Adipose tissue (tissue), 3 donors: ENCODE data around the gene NFKBIE. TPM values are rescaled to one million over a fixed set of nuclear protein-coding genes. Genes with fewer than 3 reads are reported as not detected.

ENCODE experiments used
- H3K27ac ChIP-seq: one replicate; pipeline ENCODE4 v1.5.1; 2013; ENCODE audit warnings: low read depth, low read length
- WGBS, 3 donors: extraction: QIAGEN DNeasy Blood & Tissue Kit; methylation state at CpG; one replicate each; pipeline ENCODE4 v1.1.7; 2013; 5-methylcytosine and 5-hydroxymethylcytosine counted together
- polyA plus RNA-seq, 3 donors: library from polyadenylated mRNA; stranded (reverse); fragments of 200-250 nt; gene quantifications; one replicate each; pipeline ENCODE4 v1.2.3, GENCODE V29; 2013
- donor health status: healthy with polysubstance abuse.
- donor health status: Bipolar disorder and iron deficiency.
- donor health status: healthy.

Gene NFKBIE
- polyA plus RNA-seq, 3 donors, result 3.1 to 9.8 (median 4.9) TPM

DNA sequence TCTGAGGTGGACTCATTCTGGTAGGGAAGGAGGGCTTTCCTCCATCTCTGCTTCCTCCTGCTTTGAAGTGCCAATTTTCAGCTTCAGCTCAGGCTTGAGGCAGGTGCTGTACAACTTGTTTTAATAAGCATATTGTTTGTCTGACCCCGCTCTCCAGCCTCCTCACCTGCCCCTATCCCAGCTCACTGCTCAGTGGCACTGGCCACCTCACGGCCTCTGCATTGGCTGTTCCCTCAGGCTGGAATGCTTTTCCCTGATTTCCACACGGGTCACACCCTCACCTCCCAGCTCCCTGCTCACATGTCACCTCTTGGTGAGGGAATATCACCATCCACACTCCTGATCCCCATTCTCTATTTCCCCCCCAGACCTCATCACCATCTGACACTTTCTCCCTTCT, 33.5 kb upstream of the NFKBIE start:
- 73 to 89% (median 82%) methylated on average over 3 of the region's 3 CpGs for WGBS, 3 donors
- H3K27ac ChIP-seq, result no peak overlapping the region

DNA sequence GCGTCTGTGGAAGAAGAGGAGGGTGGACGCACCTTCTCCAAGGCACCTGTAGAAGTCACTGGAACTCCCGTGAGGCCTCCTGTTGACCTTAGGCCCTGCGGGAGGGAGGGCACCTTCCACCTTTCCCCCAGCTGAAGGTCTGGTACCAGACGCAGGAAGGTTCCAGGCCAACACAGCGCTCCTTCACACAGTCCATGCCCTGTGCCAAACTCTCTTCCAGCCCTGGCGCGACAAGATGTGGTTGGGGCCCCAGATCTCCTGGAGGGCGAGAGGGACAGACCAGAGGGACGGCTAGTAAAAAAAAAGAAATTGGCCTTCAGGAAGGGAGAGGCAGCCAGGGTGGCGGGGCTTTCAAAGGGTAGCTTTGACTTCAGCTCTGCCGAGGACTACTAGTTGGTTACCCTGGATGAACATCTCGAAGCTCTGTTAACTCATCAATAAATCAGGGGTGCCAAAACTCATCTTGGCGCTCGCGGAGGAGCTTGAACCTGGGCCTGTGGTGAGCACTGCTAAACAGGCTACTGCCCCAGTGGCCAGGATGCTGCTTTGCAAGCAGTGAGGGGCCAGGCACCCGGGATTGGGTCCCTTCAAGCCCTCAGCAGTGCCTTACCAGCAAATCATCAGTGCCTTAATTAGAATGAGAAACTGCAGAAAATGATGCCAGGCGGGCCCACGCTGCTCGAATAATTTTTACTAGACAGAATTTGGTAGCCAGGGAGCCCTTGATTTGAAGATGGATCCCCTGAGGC, 32.9 kb upstream of the NFKBIE start:
- 35 to 44% (median 40%) methylated on average over 20 of the region's 20 CpGs for WGBS, 3 donors
- H3K27ac ChIP-seq, result no peak overlapping the region

DNA sequence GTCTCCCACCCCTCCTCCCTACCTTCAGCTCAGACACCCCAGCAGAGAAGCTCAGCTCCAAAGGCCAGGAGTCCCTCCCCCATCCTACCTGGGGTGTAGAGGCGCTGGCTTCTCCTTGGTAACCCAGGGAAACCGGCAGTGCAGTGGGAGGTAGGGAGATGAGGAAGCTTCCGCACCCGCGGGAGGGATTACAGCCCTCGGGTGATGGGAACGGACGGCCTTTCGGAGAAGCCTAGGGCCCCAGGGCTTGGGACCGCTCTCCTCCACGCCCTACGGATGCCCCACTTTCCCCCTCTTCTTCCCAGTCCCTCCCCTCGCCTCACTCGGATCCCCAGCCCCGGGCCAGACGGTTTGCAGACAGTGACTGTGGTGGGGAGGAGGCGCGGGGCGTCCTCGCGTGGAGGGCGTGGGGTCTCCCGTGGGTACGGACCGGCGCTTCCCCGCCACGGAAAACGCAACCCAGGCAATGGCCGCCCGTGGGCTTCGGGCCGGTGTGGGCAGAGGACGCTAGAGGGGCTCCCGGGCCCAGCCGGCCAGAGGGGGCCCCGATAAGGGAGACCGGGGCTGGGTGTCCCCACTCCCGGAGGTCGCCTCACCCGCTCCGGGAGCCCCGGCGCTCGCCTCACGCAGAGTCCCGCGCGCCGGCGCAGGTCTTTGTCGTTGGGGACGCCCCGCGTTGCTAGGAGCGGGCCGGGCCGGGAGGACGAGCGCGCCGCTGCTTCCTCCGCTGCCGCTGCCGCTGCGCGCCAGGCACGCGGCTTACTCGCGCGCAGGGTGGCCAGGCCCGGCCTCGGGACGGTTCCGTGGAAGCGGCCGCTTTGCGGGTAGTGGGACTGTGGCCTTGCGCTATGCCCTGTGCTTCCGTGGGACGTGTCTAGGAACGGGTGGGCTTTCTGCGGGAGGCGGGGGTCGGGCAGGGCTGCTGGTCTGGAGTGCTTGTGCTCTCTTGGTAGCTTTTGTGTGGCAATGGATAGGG, 32.0 kb upstream of the NFKBIE start:
- H3K27ac ChIP-seq, result no peak overlapping the region
- 1 to 2% (median 1%) methylated on average over 68 to 86 of the region's 86 CpGs for WGBS, 3 donors

DNA sequence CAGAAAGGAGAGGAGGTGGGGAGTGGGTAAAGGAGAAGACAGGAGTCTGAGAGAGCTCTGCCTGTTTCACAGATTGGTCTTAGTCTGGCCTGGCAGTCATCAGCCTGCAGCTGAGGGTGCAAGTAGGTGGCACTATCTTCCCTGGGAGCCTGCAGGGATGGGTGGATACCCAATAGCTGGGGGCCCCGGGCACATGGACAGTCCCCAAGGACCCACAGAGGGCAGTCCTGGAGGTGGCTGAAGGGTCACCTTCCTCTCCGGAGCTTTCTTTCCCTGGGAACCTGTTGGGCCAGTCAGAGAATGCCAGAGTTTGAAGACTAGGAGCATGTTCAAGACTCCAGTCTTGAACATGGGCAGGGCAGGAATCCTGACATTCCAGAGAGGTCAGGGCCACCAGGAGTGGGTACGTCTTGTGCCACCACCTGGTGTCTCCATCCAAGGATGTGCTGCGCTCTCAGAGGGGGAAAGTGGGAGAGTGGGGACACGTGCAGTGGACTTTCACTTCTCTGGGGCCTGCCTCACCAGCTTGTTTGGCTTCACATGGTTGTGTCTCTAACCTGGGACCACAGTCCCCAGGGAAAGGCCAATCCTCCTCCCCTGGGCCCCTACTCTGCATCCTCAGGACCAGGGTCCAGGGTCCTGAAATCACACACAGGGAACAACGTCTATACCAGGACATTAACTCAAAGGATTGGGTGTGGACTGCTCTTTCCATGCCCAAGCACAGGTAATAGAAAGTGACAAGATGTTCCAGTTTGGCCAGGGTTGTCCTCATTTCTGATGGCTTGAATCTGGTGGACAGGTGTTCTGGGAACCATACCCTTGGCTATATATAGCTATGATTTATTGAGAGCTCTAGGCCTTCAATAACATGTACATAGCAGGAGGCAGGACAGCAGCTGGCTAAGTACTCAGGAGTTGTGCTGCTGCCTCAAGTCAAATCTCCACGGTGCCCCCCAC, 29.8 kb upstream of the NFKBIE start:
- no peak overlapping the region for H3K27ac ChIP-seq
- WGBS, 3 donors, result 62 to 77% (median 72%) methylated on average over 7 of the region's 7 CpGs

DNA sequence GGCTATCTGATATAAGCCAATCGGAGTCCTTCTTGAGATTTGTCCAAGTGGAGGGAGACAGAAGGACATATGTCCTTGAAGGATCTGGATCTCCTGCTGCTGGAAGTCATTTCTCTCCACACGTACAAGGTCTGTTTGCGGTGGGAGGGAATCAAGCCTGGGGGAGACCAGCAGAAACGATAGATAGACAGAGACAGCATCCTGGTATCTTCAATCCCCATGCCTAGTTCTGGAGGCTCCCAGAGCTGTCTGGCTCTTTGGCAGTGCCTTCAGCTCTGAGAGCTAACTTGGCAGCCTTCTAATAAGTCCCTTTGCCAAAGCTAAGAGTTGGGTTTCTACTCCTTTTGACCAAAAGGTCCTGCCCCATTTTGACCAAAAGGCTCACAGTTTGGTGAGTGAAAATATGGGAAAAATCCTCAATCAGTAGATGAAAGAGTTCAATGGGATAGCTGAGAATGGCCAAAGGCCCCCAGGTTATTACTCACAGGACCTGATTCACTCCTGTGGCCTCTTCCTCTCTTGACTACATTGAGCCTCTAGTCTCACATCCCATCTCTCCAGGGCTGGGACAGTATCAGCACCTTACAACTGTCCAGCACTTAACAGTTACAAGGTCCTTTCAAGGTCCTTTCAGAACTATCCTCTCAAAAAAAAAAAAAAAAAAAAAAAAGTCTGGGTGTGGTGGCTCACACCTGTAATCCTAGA, 27.5 kb upstream of the NFKBIE start:
- no peak overlapping the region for H3K27ac ChIP-seq
- 77 to 83% (median 82%) methylated on average over 4 of the region's 4 CpGs for WGBS, 3 donors

DNA sequence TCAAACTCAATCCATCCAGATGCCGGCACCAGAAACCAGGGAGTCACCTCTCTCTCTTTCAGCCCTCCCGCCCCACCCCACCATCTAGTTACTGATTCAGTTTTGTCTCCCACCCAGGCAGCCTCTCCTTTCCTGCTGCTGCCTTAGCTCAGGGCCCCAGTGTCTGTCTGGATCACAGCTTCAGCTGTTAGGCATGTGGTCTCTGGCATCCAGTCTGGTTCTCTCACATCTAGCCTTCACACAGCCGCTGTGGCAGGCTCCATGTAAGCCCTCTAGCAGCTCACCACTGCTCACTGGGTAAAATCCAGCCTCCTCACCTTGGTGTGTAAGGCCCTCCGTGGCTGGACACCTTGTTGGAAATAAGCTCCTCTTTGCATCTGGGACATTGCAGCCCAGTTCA, 26.5 kb upstream of the NFKBIE start:
- 63 to 78% (median 77%) methylated on average over 4 of the region's 4 CpGs for WGBS, 3 donors
- H3K27ac ChIP-seq, result no peak overlapping the region

DNA sequence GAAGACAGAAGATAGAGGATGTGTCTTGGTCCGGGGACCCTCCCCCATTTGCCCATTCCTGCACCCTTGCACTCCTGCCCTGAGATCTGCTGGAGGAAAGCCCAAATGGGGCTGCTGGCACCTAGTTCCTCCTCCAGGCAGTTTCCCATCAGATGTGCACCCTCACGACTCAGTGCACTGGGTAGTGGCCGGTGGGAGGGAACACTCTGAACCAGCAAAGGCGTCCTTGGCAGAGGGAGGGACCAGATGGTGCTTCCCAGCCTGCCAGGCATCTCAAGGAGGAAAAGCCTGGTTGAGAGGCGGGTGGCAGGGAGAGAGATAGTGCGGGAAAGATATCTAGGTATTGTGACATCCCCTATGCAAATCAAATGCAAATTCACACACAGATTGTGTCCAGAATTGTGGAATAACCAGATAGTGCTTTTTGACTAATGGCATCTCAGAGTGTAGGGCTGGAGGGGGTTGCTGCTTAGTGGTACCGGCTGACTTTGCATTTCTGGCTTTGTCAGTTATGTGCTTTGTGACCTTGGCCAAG, 24.4 kb upstream of the NFKBIE start:
- whole genome bisulfite sequencing, 3 donors, result 21 to 52% (median 45%) methylated on average over 7 of the region's 7 CpGs
- no peak overlapping the region for H3K27ac ChIP-seq

DNA sequence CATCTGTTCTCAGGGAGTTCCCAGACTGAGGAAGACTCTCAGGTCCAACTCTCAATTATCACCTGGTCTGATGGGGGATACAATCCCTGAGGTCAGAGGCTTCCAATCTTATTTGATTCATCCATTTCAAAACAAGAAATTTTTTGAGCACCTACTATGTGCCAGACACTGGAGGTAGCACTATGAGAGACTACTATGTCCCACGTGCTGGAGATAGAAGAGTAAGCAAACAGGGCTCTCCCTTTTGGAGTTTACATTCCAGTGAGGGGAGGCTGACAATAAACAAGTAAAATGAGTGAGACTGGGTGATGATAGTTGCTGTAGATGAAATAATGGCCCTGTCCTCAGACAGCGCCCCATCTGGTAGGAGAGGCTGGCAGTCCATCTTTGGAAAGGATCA, 21.4 kb upstream of the NFKBIE start:
- H3K27ac ChIP-seq, result no peak overlapping the region
- WGBS, 3 donors, result 50 to 58% (median 56%) methylated on average over 2 of the region's 2 CpGs

DNA sequence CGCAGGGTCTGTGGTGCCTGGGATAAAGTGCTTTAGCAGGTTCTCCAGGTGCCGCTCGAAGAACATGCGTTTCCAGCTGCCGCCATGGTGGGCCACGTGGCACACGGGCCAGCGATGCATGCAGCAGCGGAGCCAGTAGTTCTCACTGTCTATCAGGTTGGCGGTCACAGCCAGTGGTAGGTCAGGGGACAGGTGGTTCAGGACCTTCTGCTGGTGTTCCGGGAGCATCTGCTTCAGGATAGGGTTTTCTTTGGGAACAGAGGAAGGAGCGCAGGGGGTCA, 20.9 kb upstream of the NFKBIE start:
- 85 to 88% (median 88%) methylated on average over 12 of the region's 12 CpGs for WGBS, 3 donors
- H3K27ac ChIP-seq, result no peak overlapping the region

DNA sequence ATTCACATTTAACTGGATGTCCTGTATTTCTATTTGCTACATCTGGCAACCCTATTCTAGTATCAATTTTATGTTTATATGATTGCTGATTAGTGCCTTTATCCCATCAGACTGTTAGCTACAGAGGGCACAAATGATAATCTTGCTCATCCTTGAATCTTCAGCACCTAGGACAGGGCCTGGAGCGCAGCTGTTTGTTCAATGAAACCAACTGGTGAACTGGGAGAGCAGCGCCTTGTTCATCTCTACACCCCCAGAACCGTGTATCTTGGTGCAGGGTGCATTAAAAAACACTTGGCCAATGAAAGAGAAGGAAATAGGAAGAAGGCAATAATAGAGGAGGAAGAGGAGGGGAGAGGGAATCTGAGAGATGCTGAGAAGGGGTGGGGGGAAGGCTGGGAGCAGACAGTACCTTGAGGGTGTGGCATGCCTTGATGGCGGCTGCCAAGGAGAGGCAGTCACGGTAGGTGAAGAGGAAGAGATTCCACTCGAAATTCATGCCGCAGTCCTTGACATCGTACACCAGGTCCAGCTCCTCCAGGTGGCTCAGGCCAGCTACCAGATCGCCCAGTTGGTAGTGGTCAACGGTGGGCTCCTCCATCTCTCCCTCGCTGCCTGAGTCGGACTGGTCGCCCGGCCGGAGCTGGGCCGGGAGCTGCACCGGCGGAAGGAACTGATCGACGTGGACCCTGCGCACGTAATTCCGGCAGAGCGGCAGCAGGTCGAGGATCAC, 20.4 kb upstream of the NFKBIE start:
- WGBS, 3 donors, result 69 to 82% (median 78%) methylated on average over 25 of the region's 25 CpGs
- no peak overlapping the region for H3K27ac ChIP-seq

DNA sequence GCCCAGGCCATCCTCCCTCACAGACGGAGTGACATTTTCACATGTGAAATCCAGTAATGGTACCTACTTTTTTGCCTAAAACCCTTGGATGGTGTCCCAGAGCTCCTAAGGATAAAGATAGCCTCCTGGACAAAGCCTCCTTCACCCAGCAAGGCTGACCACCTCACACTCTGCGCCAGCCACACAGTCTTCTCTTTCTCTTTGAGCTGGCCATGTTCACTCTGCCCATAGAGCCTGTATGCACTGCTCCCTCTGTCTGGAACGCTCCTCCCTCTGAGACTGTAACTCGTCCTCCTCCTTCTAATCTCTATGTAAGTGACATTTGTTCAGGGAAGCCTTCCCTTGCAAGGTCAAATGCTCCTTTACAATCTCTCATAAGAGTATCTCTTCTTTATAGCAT, 19.5 kb upstream of the NFKBIE start:
- WGBS, 3 donors, result 53 to 67% (median 53%) methylated on average over 4 of the region's 4 CpGs

DNA sequence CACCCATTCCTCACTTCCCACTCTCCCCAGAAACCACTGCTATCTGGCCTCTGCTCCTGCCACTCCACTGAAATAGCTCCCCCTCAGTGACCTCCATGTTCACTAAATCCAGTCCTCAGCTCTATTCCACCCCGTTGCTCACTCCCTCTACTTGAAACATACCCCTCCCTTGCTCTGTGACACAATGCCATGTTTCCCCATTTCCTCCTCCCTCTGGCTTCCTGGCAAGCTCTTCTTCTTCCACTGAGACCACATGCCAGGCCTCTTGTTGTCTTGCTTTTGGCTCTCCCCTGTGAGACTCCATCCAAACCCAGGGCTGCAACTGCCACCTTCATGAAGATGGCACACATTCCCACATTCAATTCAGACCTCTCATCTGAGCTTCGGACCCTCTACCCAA, 18.8 kb upstream of the NFKBIE start:
- WGBS, 3 donors, result 44 to 47% (median 46%) methylated on average over 2 of the region's 2 CpGs
- no peak overlapping the region for H3K27ac ChIP-seq

More for the DNA sequence above, 19.5 kb upstream of the NFKBIE start:
- no peak overlapping the region for H3K27ac ChIP-seq

DNA sequence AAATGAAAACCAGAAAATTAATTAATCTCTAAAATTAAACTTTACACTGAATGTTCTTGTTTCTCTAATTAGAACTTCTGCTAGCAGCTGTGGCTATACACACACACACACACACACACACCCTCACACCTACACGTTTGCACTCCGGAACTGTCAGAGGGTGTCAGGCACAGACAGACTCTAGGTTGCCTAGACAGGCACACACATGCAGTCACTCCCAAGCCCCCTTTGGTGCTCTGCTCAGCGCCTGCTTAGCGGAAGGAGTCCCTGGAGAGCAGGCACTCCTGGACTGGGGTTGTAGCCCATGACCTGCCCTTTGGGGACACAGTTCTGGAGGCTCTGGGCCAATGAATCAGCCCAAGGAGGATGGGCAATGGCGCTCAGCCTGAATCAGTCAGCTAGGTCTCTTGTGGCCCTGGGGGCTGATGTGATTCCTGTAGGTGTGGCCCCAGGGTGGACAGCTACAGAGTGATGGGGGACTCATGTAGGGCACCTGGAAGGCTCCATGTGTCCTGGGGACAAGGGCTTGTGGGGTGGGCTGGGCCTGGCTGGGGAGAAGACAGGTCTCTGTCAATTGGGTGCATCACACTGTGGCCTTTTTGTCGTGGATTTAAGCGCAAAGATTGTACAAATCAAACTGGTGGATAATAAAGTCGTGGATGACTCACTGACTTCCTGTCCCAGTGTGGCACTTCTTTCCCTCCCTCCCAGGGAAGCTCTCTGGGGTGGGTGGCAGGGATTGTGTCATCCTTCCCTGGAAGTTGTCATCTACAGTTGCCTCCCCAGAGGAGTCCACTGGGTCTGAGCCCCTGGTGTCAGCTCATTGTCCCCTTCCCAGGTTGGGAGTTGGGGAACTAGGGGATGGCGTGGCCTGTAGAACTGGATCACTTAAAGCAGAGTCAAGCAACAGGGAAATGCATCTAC, 13.7 kb upstream of the NFKBIE start:
- H3K27ac ChIP-seq, result no peak overlapping the region
- 60 to 64% (median 64%) methylated on average over 9 of the region's 9 CpGs for WGBS, 3 donors

DNA sequence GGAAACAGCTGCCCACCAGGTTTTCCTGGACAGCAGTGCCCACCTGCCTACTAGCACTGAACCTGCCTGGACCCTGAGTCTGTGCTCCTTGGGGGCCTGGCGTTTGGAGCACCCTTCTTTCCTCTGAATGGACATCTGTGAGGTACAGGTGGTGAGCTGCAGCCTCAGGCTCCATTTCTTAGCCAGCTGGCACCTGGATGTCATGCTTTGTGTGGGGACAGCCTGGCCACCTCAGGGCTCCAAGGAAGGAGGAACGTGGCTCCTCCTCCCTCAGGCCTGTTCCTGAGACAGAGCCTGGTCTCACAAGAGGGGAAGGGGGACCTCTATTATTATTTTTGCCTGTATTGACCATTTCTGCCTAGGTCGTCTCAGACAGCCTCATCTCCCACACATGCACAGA, 13.0 kb upstream of the NFKBIE start:
- WGBS, 3 donors, result 60 to 72% (median 70%) methylated on average over 3 of the region's 3 CpGs
- no peak overlapping the region for H3K27ac ChIP-seq

DNA sequence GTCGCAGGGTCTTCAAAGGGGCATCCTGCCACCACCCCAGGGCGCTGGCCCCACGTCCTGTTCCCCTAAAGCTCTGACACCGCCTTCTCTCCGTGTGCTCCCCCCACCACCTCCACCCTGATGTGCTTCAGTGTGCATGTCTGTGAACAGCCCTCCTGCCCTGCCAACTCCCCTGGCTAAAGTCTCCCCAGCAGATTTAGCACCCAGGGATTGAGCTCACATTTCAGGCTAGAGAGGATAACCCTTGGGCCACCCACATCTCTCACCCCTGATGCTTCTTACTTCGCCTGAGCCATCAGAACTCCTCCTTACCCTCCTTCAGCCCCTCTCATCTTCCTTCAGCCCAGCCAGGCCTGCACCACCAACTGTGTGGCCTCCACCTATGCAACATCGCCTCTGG, 12.4 kb upstream of the NFKBIE start:
- H3K27ac ChIP-seq, result no peak overlapping the region
- WGBS, 3 donors, result 80 to 86% (median 81%) methylated on average over 7 of the region's 7 CpGs
